HUES48 (cell line): ENCODE results near the gene ZNF579.
A peak's percentile ranks its signal among the peaks of the same experiment; 100 is the strongest.

Source experiments
- H3K27ac ChIP-seq: one replicate; pipeline ENCODE4 v1.7.0; 2013; ENCODE audit warnings: low read depth, low read length, inconsistent platforms
- H3K27me3 ChIP-seq: 2 replicates; pipeline ENCODE4 v1.6.1; 2013; ENCODE audit warnings: mild to moderate bottlenecking, low read length; ENCODE audit not compliant: control insufficient read depth, insufficient read depth
- H3K36me3 ChIP-seq: 2 replicates; pipeline ENCODE4 v1.6.1; 2013; ENCODE audit warnings: low read length; ENCODE audit not compliant: control insufficient read depth, insufficient read depth
- H3K4me1 ChIP-seq: 2 replicates; pipeline ENCODE4 v1.6.1; 2013; ENCODE audit warnings: mild to moderate bottlenecking, low read length; ENCODE audit not compliant: control insufficient read depth, insufficient read depth
- H3K4me3 ChIP-seq: 2 replicates; pipeline ENCODE4 v1.5.1; 2013; ENCODE audit warnings: mild to moderate bottlenecking, low read depth, low read length
- H3K9ac ChIP-seq: 2 replicates; pipeline ENCODE4 v1.6.1; 2013; ENCODE audit warnings: mild to moderate bottlenecking, low read depth, low read length, moderate library complexity
- H3K9me3 ChIP-seq: 2 replicates; pipeline ENCODE4 v1.6.1; 2013; ENCODE audit warnings: low read length; ENCODE audit not compliant: control insufficient read depth, insufficient read depth

The ZNF579 gene, protein sequence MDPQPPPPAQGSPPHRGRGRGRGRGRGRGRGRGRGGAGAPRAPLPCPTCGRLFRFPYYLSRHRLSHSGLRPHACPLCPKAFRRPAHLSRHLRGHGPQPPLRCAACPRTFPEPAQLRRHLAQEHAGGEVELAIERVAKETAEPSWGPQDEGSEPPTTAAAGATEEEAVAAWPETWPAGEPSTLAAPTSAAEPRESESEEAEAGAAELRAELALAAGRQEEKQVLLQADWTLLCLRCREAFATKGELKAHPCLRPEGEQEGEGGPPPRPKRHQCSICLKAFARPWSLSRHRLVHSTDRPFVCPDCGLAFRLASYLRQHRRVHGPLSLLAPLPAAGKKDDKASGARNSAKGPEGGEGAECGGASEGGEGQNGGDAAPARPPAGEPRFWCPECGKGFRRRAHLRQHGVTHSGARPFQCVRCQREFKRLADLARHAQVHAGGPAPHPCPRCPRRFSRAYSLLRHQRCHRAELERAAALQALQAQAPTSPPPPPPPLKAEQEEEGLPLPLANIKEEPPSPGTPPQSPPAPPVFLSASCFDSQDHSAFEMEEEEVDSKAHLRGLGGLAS

GRCh38 chr19:55580628-55581144 lies at the start of gene ZNF579:
ZNF579 (minus strand) TSS chr19:55580848; CDS start chr19:55579639, 1,209 bp downstream.
- H3K27me3 ChIP-seq, result no peaks in the 10 kb centered on the region
- peak within 1 kb of the TSS; percentile 72 for H3K9ac ChIP-seq
- H3K4me3 ChIP-seq, result peak within 1 kb of the TSS; percentile 82
- H3K4me1 ChIP-seq, result no peaks in the 10 kb centered on the region; the same call in 1 of the 2 replicates
- no peaks in the 10 kb centered on the region for H3K9me3 ChIP-seq
- peaks cover 17% of the 10 kb centered on the region for H3K36me3 ChIP-seq
- H3K27ac ChIP-seq, result peak within 1 kb of the TSS; percentile 88

DNA sequence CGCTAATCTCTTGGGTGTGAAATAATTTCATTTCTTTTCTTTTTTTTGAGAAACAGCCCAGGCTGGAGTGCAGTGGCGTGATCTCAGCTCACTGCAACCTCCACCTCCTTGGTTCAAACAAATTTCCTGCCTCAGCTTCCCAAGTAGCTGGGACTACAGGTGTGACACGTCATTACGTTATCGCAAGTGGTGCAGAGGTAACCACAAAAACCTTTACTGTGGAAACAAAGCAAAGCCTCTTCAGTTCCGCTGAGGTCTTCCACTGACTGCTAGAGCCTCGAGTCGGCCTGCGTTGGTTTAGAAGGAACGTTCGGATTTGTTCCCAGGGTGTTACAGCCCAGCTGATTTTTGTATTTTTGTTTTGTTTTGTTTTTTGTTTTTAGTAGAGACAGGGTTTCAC lies 45.7 kb upstream of the ZNF579 start:
- no peak overlapping the region for H3K9ac ChIP-seq
- no peaks in the 10 kb centered on the region for H3K4me1 ChIP-seq
- no peaks in the 10 kb centered on the region for H3K27me3 ChIP-seq
- H3K36me3 ChIP-seq, result peaks cover 4% of the 10 kb centered on the region; the same call in 1 of the 2 replicates
- no peak overlapping the region for H3K4me3 ChIP-seq
- H3K9me3 ChIP-seq, result no peaks in the 10 kb centered on the region
- H3K27ac ChIP-seq, result no peak overlapping the region

DNA sequence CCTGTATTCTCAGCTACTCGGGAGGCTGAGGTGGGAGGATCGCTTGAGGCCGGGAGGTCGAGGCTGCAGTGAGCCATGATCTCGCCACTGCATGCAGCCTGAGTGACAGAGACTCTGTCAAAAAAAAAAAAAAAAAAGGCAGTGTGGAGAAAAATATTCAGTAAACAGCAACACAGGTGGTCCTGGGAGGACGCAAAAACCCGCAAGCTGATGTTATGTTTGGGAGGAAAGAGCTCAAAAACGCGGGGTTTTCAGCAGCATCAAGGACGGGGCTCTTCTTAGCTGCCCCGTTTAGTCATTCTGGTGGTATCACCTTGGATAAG lies 44.3 kb upstream of the ZNF579 start:
- Histone ChIP-seq H3K4me3 (peak overlapping the region; percentile 69), H3K27ac (peak overlapping the region; percentile 98), H3K9ac (no peak overlapping the region), H3K4me1 (no peaks in the 10 kb centered on the region), H3K27me3 (no peaks in the 10 kb centered on the region), H3K36me3 (peaks cover 13% of the 10 kb centered on the region), H3K9me3 (no peaks in the 10 kb centered on the region)

- Histone ChIP-seq H3K27ac (peak within 1 kb of the TSS; percentile 98), H3K36me3 (peaks cover 13% of the 10 kb centered on the region), H3K27me3 (no peaks in the 10 kb centered on the region), H3K9ac (no peak within 1 kb of the TSS), H3K4me3 (peak within 1 kb of the TSS; percentile 69), H3K9me3 (no peaks in the 10 kb centered on the region), H3K4me1 (no peaks in the 10 kb centered on the region)
These were observed 43.7 kb upstream of the ZNF579 start, which contains the start of gene ZNF784 for GRCh38 chr19:55624109-55625003. ZNF784 (minus strand) TSS chr19:55624566; CDS start chr19:55624561, 5 bp downstream.

DNA sequence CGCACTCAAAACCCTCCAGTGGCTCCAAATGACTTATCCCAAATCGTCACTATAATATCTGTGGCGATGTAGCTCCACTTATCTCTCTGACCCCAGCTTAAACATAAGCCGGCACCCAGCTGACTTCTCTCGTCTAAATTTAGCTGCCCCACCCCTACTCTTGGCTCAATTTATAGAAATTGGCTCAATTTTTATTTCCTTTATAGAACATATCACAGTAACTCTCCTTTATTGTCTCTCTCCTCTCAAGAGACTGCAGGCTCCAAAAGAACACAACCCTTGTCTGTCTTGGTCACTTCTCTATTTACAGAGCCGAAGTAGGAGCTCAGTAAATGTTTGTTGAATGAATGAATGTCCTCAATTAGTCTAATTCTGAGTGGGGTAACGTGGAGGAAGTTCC lies 42.9 kb upstream of the ZNF579 start:
- H3K4me3 ChIP-seq, result peak overlapping the region; percentile 45
- H3K36me3 ChIP-seq, result peaks cover 13% of the 10 kb centered on the region
- H3K4me1 ChIP-seq, result no peaks in the 10 kb centered on the region
- no peak overlapping the region for H3K27ac ChIP-seq
- no peaks in the 10 kb centered on the region for H3K9me3 ChIP-seq
- no peaks in the 10 kb centered on the region for H3K27me3 ChIP-seq
- H3K9ac ChIP-seq, result no peak overlapping the region

DNA sequence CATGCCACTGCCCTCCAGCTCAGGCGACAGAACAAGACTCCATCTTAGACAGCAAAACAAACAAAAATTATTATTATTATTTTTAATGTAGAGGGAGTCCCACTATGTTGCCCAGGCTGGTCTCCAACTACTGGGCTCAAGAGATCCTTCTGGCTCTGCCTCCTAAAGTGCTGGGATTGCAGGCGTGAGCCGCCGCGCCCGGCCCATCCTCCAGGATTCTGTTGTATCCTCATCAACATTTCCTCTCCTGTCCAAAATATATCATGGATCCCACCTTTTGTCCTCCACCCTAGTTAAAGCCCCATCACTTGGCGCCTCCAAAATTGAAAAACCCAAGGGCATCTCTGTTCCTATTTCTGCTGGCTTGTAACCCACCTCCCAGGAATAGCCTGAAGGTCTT lies 42.5 kb upstream of the ZNF579 start:
- Histone ChIP-seq H3K4me1 (no peaks in the 10 kb centered on the region), H3K27ac (no peak overlapping the region), H3K36me3 (peaks cover 13% of the 10 kb centered on the region), H3K4me3 (no peak overlapping the region), H3K9me3 (no peaks in the 10 kb centered on the region), H3K27me3 (no peaks in the 10 kb centered on the region), H3K9ac (no peak overlapping the region)

- Histone ChIP-seq H3K9me3 (no peaks in the 10 kb centered on the region), H3K27me3 (no peaks in the 10 kb centered on the region), H3K27ac (no peak overlapping the region), H3K9ac (no peak overlapping the region), H3K4me1 (no peaks in the 10 kb centered on the region), H3K4me3 (no peak overlapping the region), H3K36me3 (peaks cover 16% of the 10 kb centered on the region)
These were observed 41.8 kb upstream of the ZNF579 start for GRCh38 chr19:55622242-55622969.

- H3K9ac ChIP-seq, result no peak overlapping the region
- H3K36me3 ChIP-seq, result peaks cover 21% of the 10 kb centered on the region
- H3K27me3 ChIP-seq, result no peaks in the 10 kb centered on the region
- no peak overlapping the region for H3K27ac ChIP-seq
- H3K9me3 ChIP-seq, result no peaks in the 10 kb centered on the region
- H3K4me3 ChIP-seq, result no peak overlapping the region
- H3K4me1 ChIP-seq, result no peaks in the 10 kb centered on the region
These were observed 41.1 kb upstream of the ZNF579 start for GRCh38 chr19:55621673-55622231.

DNA sequence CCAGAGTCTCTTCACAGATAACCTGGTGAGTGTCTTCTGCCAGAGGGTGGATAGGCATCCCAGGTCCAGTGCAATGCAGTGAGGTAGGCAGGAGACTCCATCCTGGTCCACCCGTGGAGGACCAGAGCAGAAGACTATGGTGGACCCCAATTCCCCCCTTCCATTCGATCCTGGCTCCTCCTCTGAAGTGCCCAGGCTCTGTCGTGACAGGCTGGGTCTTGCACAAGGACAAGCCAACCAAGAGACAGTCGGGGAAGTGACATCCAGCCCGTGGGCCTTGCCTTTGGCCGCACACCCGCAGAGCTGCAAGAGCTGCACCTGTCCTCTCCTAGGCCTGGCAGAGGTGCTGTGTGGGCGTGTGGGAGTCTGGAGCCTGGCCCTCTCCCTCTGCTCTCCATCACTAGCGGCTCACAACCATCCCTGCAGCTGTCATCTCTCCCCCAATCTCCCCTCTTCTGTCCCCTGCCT lies 40.6 kb upstream of the ZNF579 start:
- H3K9ac ChIP-seq, result no peak overlapping the region
- H3K36me3 ChIP-seq, result peaks cover 26% of the 10 kb centered on the region
- H3K4me3 ChIP-seq, result no peak overlapping the region
- H3K9me3 ChIP-seq, result no peaks in the 10 kb centered on the region
- H3K27ac ChIP-seq, result no peak overlapping the region
- no peaks in the 10 kb centered on the region for H3K4me1 ChIP-seq
- no peaks in the 10 kb centered on the region for H3K27me3 ChIP-seq
